ENCODE results near the gene POLR3B.
A peak's percentile ranks its signal among the peaks of the same experiment; 100 is the strongest.
"Not testable (repeated sequence)": the region's sequence is repeated elsewhere in the genome, so short reads cannot be mapped to it uniquely, and the experiment has no call there.

The POLR3B gene

GRCh38 chr12:106446419-106447092, 89.0 kb downstream of the POLR3B start:
- no peak for DNase-seq
- intact Hi-C loops (cut with DNase I): no loop called here

- no peak for DNase-seq
- intact Hi-C loops (cut with DNase I): no loop called here
Observed at GRCh38 chr12:106452309-106452708, 94.8 kb downstream of the POLR3B start.

GRCh38 chr12:106455111-106455510, 97.6 kb downstream of the POLR3B start:
- DNase-seq: no peak
- intact Hi-C loops (cut with DNase I): no loop called here

GRCh38 chr12:106459124-106459523, 101.6 kb downstream of the POLR3B start:
- no peak for DNase-seq
- intact Hi-C loops (cut with DNase I): no loop called here

- intact Hi-C loops (cut with DNase I): no loop called here
- DNase-seq: no peak
Observed at GRCh38 chr12:106459534-106459933, 102.0 kb downstream of the POLR3B start.

- intact Hi-C loops (cut with DNase I): no loop called here
- DNase-seq: no peak
Observed at GRCh38 chr12:106461730-106462129, 104.2 kb downstream of the POLR3B start.

GRCh38 chr12:106465605-106466004, 108.1 kb downstream of the POLR3B start:
- DNase-seq; intact Hi-C loops (cut with DNase I): not testable (repeated sequence)

GRCh38 chr12:106475662-106476061, 118.1 kb downstream of the POLR3B start:
- DNase-seq; intact Hi-C loops (cut with DNase I): not testable (repeated sequence)

- intact Hi-C loops (cut with DNase I): not testable (repeated sequence)
Observed at GRCh38 chr12:106477627-106478026, 120.1 kb downstream of the POLR3B start.

GRCh38 chr12:106480251-106480650, 122.7 kb downstream of the POLR3B start:
- intact Hi-C loops (cut with DNase I): no loop called here
- no peak for DNase-seq

More at GRCh38 chr12:106477627-106478026, 120.1 kb downstream of the POLR3B start:
- DNase-seq: not testable (repeated sequence)

GRCh38 chr12:106481246-106481645, 123.7 kb downstream of the POLR3B start:
- intact Hi-C loops (cut with DNase I): no loop called here
- no peak for DNase-seq

GRCh38 chr12:106487664-106488063, 130.1 kb downstream of the POLR3B start:
- intact Hi-C loops (cut with DNase I): no loop called here
- DNase-seq: no peak

- DNase-seq: no peak
- intact Hi-C loops (cut with DNase I): no loop called here
Observed at GRCh38 chr12:106488884-106489283, 131.3 kb downstream of the POLR3B start.

- DNase-seq: no peak
- intact Hi-C loops (cut with DNase I): no loop called here
Observed at GRCh38 chr12:106490264-106490663, 132.7 kb downstream of the POLR3B start.

- DNase-seq: no peak
- intact Hi-C loops (cut with DNase I): no loop called here
Observed at GRCh38 chr12:106492857-106493256, 135.3 kb downstream of the POLR3B start.

- DNase-seq: peak in 1 of 10 donors; percentile 15
- intact Hi-C loops (cut with DNase I): no loop called here
Observed at GRCh38 chr12:106493531-106493930, 136.0 kb downstream of the POLR3B start.

GRCh38 chr12:106495354-106495965, 137.9 kb downstream of the POLR3B start:
- no peak for DNase-seq
- intact Hi-C loops (cut with DNase I): no loop called here

GRCh38 chr12:106498056-106498455, 140.5 kb downstream of the POLR3B start:
- intact Hi-C loops (cut with DNase I): no loop called here
- no peak for DNase-seq

GRCh38 chr12:106499628-106500027, 142.1 kb downstream of the POLR3B start:
- intact Hi-C loops (cut with DNase I): no loop called here
- DNase-seq: no peak

GRCh38 chr12:106506691-106507090, 149.1 kb downstream of the POLR3B start:
- no peak for DNase-seq
- intact Hi-C loops (cut with DNase I): no loop called here

GRCh38 chr12:106508966-106509365, 151.4 kb downstream of the POLR3B start:
- intact Hi-C loops (cut with DNase I): no loop called here
- no peak for DNase-seq

GRCh38 chr12:106511365-106511764, 153.8 kb downstream of the POLR3B start:
- intact Hi-C loops (cut with DNase I): no loop called here
- DNase-seq: no peak

Data from posterior cingulate gyrus (tissue), 11 donors.